DMS 273 (cell line): ENCODE measurements around the gene RNF182.
"Not testable (repeated sequence)": the region's sequence is repeated elsewhere in the genome, so short reads cannot be mapped to it uniquely, and the experiment has no call there.

Experiments
- DNase-seq: peaks from one replicate; lab custom pipeline; 2025; ENCODE audit not compliant: unreplicated experiment; lab: John Stamatoyannopoulos, UW

Gene RNF182, protein sequence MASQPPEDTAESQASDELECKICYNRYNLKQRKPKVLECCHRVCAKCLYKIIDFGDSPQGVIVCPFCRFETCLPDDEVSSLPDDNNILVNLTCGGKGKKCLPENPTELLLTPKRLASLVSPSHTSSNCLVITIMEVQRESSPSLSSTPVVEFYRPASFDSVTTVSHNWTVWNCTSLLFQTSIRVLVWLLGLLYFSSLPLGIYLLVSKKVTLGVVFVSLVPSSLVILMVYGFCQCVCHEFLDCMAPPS

DNA sequence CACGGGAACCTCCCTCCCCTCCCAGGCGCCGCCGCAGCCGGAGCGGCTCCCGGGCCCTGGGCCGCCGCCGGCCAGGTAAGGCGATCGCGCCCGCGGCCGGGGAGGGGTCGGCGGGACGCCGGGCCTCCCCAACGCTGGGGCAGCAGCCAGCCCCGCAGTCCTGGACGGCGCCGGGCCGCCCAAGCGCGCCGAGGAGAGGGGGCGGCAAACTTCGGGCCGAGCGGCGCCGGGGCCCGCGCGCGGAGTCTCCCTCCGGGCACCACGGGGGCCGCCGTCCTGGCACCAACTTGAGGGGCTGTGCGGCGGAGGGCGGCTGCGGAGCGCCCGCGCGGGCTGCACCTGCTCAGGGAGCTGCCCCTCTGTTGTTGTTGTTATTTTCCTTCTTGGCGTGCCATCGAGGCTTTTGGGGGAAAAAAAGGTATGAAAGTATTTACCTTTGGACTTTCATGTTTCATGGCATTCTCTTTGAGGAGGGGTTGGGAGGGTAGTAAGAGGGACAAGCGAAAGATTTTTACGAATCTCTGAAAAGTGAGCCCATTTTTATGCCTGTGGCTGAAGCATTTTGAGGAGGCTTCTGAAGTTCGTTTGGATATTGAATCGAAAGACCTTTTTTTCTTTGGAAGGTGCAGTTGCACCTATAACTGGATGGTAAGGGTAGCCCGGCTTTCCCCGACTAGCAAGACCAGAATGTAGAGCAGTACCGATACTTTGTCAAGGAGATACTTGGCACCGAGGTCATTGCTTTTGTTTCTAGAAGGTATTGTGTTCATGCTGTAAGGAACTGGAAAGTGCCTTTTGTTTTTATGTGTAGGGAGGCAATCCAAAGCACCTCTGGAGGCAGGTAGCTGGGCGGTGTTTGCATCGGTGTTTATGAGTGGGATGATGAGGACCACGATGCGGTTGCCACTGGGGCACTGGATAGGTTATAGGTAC lies at the start of gene RNF182:
Gene RNF182 (plus strand): TSS at position 4 of the 933 bp plus-strand sequence. CDS start 52,168 bp downstream, outside the sequence.
- DNase-seq = peak; percentile 82

DNA sequence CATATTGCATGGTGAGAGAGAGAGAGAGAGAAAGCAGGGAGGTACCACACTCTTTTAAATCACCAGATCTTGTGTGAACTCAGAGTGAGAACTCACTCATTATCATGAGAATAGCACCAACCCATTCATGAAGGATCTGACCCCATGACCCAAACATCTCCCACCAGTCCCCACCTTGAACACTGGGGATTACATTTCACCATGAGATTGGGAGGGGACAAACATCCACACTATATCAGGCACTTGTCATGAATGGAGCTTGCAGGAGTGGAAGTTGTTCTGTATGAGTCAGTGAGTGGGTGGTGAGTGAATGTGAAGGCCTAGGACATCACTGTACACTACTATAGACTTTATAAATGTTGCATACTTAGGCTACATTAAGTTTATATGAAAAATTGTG lies 47.7 kb upstream of the RNF182 start:
- DNase-seq = no peak

DNA sequence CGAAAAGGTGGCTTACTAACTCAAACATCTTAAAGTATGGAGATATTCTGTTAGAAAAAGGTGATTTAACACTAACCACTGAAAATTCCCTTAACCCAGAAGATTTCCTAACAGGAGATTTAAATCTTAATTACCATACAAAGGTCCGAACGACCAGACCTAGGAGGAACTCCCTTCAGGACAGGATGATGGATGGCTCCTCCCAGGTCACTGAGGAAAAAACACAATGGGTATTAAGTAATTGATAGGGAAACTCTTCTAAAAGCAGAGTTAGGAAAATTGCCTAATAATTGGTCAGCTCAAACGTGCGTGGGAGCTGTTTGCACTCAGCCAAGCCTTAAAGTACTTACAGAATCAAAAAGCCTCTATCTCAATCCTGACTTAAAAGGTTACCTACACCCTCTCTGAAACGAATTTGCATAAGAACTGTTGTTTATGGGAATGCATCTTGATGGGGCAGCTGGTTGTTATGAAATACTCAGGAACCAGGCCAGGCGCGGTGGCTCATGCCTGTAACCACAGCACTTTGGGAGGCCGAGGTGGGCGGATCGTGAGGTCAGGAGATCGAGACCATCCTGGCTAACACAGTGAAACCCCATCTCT lies 44.6 kb upstream of the RNF182 start:
- DNase-seq = not testable (repeated sequence)

DNA sequence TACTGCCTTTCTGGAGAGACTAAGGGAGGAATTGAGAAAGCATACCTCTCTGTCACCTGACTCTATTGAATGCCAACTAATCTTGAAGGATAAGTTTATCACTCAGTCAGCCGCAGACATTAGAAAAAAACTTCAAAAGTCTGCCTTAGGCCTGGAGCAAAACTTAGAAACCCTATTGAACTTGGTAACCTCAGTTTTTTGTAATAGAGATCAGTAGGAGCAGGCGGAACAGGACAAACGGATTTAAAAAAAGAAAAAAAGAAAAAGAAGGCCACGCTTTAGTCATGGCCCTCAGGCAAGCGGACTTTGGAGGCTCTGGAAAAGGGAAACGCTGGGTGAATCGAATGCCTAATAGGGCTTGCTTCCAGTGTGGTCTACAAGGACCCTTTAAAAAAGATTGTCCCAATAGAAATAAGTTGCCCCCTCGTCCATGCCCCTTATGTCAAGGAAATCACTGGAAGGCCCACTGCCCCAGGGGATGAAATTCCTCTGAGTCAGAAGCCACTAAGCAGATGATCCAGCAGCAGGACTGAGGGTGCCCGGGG lies 43.1 kb upstream of the RNF182 start:
- no peak for DNase-seq

DNA sequence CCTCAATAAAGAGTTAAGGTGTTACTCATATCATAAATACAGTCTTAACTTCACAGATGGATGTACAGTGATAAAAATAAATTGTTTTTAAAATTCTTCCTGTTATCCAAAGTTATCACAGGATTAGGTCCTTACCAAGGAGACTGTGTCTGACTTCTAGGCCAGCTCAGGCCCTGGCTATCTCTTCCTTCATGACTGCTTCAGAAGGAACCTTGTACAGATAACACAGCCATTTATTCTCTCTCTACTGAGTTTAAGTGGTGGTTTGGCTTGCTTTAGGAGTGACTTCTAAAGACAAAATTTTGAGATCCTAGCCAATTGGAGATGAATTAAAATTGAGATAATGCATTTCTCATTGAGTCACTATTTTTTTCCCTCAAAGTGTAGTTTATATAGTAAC lies 40.8 kb upstream of the RNF182 start:
- no peak for DNase-seq

DNA sequence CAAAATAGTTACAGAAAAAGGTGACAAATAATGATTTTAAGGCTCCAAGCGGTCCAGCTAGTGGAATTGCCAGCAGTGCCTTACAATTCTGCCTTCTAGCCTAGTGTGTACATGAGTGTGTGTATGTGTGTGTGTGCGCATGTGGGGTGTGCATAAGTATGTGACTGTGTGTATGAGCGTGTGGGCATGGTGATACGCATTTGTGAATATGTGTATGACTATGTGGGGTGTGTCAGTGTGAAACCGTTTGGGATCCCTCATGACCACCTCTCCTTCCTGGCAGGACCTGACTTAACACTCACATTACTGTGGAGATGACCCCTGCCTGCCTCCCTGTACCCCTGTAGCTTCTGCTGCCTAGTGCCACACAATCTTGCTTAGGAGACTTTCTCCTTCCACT lies 40.4 kb upstream of the RNF182 start:
- no peak for DNase-seq

DNA sequence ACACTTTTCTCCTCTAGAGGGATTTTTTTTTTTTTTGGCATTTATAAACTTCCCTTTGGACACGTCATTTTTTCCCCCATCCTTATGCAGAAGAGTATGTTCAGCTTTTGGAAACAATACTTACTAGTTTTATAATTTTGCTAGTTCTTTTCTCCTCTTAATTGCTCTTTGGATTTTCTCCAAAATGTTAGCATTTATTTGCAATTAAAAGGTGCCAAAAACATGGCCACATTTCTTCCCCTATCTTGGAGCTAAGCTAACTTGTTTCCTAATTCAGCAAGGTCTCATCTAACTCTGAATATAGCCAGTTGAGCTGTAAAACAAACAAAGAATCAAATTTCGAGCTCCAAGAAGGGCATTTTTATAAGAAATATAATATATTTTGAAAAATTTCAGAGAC lies 39.2 kb upstream of the RNF182 start:
- DNase-seq = no peak

DNA sequence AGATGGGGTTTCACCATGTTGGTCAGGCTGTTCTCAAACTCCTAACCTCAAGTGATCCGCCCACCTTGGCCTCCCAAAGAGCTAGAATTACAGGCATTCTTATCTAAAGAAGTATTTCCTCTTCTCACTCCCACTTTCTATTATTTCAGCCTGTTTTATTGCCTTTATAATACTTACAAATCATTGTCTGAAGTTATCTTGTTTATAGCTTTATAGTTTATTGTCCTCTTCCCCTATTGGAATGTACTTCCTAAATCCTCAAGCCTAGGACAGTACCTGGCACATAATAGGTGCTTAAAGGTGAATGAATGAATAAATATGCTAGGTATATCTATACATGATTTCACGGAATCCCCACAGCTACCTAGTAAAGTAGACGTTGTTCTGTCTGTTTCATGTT lies 37.8 kb upstream of the RNF182 start:
- no peak for DNase-seq

DNA sequence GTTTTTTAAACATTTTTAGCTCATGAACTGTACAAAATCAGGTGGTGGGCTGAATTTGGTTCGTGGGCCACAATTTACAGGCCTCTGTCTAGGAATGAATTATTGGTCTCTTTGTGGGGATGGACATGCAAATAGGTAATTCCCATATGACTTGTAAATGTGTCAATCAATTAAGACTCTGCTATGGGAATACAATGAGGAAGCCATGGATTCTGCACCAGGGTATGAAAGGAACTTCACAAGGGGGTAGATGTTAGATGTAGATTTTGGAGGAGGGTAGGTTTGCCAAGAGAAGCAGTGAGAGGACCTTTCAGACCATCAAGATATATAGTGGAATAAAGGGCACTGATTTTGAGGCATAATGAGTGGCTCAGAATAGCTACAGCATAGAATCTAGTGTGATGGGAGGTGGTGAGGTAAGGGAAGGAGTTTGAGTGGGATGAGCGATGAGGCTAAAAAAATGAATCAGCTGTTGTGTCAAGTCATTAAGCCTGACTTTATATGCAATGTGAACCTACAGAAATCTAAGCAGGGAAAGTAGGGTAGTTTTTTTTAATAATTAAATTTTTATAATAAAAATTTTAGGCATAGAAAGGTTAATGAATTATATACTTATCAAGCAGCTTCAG lies 32.6 kb upstream of the RNF182 start:
- DNase-seq = no peak

DNA sequence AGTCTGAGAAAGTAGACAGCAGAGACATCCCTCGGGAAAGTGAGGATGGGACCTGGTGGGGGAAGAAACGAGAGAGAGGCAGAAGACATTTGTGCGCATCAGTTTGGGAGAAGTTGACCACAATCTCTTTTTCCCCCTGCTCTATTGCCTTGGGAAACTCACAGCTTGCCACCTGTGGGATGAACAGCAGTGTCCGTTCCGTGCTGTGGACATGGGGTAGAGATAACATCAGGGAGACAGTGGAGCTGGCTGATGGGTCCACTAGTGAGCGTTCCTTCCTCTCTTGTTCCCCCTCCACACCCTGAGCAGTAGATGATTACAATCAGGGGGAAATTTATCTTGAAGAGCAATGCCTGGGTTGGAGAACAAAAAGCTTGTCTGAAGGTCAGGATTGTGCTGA lies 21.8 kb upstream of the RNF182 start:
- DNase-seq = no peak

DNA sequence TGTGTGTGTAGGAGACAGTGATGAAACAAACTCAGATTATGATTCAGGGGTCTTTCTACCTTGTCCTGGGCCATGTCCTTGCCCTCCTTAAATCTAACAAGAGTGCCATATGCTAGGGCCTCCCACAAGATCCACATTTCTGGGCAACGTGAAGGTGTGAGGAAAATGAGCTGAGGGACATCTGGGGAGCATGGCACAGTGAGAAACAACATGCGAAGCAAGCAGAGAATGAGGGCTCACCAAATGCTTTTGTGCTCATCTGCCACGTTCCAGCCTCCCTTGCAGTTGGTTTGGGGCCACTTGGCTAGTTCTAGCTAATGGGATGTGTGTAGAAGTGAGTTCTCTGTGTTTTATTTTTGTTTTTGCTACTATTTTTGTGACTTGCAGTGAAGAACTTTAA lies 21.4 kb upstream of the RNF182 start:
- DNase-seq = no peak

DNA sequence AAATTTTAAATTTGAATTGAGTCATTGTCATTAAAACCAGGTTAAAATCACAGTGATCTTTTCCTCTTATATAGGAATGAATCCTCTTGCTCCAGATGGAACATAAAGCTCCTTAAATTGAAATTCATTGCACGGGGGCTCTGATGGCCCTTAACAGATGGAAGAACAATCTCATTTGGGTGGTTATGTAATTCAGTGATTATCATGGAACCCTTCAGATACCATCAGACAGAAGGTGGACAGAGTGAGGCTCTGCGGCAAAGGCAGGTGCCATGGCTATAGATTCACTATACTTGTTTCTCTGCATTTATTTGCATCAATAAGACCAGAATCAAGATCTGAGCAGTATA lies 17.8 kb upstream of the RNF182 start:
- peak; percentile 14 for DNase-seq

DNA sequence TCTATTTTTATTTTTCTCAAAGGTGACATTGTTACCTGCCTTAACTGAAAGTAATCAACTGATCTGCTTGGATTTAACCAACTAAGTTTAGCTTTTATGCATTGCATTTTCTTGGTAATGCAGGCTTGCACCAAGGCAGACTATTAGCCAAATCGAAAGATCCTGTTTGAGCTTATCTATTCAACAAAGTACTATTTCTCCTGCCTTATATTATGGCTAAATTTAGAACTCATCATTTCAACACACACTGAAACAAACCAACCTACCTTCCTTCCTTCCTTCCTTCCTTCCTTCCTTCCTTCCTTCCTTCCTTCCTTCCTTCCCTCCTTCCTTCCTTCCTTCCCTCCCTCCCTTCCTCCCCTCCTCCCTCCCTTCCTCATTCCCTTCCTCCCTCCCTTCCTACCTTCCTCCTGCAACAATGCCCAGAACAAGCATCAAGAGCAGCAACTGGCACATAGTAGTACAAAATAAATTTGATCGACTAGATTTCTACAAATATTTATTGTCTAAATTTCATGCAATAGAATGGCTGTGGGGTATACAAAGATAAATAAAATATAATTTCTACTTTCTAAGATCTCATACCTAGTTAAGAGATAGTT lies 17.0 kb upstream of the RNF182 start:
- DNase-seq = no peak

DNA sequence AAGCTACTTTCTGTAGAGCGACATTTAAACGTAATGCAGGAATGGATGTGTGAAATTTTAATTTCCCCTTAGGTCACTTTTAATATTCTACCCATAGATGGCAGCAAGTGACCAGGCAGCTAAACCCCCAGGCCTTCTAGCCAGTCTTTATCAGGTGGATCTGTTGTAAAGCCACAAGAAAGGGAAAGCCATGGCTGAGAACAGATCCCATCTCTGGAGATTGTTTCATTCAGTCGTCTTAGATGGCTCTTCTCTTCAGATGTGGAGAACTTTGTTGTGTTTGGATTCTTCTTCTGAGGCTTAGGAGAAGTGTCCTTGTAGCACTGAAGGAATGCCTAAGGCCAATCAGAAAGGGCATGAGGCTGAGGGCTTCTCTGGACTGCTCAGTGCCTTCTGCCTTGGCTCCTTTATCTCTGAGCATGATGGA lies 15.8 kb upstream of the RNF182 start:
- DNase-seq = peak; percentile 78

DNA sequence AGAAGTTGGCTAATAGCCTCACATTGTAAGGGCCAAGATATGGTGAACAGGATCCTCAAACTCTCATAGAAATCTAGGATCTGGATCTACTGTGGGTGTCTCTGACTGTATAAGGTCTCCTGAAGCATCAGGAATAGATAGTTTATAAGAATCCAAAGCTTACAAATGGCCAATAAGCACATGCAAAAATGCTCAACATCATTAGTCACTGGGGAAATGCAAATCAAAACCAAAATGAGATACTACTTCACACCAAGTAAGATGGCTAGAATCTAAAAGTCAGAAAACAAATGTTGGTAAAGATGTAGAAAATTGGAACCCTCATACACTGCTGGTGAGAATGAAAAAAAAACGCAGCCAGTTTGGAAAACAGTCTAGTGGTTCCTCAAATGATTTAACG lies 14.3 kb upstream of the RNF182 start:
- no peak for DNase-seq

DNA sequence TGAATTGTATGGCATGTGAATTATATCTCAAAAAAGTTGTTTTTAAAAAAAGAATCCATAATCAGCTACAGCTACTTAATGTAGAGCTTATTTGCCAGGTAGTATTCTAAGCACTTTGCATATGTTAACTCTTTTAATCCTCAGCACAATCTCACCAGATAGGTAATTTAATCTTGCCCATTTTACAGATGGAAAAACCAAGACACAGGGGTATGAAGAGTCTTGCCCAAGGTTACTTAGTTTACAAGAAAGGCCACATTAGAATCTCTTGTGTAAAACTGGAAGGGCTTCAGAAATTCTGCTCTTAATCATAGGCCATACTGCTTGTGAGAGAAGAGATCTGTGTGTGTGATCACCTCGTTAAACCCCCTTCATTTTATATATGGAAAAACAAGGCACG lies 13.4 kb upstream of the RNF182 start:
- DNase-seq = no peak

DNA sequence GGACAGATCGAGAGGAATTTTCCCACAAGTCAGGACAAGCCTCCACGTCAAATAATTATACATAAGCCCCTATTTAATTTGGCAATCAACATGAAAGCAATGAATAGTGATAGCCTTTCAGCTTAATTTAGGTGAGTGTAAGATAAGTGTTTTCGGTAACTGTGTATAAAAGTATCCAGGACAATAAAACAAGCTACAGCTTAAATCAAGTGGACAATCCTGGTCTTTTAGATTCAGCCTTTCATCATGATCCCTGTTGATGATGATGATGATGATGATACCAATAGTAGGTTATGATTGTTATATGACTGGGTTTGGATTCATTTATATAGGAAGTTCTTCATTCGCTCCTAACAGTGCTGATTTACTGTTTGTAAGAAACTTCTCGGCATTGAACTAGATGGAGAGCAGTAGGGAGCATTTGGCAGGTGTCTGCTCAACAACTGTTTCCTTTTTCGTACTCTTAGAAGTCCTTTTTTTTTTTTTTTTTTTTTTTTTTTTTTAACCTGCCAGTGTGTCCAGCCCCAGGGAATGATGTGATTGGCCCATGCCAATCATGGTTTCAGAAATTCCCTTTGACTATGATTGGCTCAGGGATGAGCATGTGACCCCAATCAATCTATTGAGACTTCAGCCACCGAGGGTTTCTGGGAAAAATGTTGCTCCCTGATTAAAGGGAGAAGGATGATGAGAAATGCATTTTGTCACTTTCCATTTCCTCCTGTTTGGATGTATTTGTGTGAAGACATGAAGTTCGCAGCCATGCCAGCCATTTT lies 11.3 kb upstream of the RNF182 start:
- DNase-seq = no peak

DNA sequence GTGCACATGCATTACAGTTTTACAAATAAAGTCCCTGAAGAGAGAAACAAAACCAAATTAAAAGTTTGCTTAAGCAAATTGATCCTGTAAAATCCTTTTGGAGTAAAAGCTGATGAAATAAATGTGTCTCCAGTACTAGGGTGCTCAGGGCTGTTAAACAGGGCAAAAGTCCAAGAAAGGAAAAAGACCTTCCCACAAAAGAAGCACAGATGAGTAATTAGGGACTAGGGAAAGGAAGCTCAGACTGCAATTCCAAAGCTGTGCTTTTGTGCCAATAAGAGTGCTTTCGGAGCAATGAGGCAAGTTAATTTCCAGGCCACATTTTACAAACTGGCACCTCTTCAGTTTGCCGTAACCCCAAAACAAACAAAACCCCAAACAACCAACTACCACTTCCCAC lies 10.4 kb upstream of the RNF182 start:
- DNase-seq = peak; percentile 39

DNA sequence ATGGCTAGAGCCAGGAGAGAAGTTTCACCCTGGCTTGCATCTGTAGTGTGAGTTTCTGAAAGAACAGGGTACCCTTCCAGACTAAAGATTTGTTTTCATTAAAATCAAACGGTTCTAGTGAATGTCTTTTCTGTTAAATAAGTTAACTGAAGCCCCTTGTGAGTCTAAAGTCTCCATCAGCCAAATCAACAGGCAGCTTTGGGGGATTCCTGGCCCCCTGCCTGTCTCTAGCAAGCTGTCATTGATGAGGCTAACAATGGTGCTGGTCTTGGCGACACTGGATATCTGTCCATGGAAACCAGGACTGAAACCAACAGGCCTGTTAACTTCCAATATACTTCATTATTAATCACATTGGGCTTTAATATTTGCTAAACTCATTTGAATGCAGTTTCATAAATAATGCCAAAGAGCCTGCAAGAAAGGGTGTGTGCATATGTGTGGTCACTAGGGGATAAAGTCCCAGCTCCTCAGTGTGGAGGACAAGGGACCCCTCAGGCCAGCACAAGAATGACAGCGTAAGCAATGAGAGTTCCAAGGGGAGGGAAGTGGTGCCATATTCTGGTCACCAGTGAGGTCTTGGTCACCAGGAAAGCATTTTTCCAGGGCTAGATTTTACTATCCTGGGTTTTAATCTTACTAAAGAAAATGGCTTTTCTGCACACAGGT lies 9.1 kb upstream of the RNF182 start:
- DNase-seq = no peak
